ENCODE results near the gene LDLRAD3.

GRCh38 chr11:36079878-36080675 lies 136.2 kb downstream of the LDLRAD3 start:
- TF ChIP-seq GATA2 (IDR thresholded peaks at IDR 0.05; ENCODE audit: low read depth, low read length) (no peak), GATA3 (IDR thresholded peaks at IDR 0.05; ENCODE audit: low read depth, low read length) (no peak)

Measured in SH-SY5Y (cell line).